IPS-20b (cell line): Measurements from ENCODE around the gene ARPC5.
"Not testable (repeated sequence)": the region's sequence is repeated elsewhere in the genome, so short reads cannot be mapped to it uniquely, and the experiment has no call there.

ENCODE experiments used
- H3K27ac ChIP-seq: one replicate; pipeline ENCODE4 v1.5.1; 2013; ENCODE audit warnings: low read length
- H3K27me3 ChIP-seq: 2 replicates; pipeline ENCODE4 v1.6.1; 2013; ENCODE audit warnings: mild to moderate bottlenecking, low read length, inconsistent platforms; ENCODE audit not compliant: insufficient read depth
- H3K36me3 ChIP-seq: 2 replicates; pipeline ENCODE4 v1.6.1; 2013; ENCODE audit warnings: low read depth, mild to moderate bottlenecking, inconsistent platforms, low read length, moderate library complexity; ENCODE audit not compliant: insufficient read depth
- H3K4me1 ChIP-seq: 2 replicates; pipeline ENCODE4 v1.6.1; 2013; ENCODE audit warnings: mild to moderate bottlenecking, control low read depth, inconsistent platforms, low read length, moderate library complexity; ENCODE audit not compliant: insufficient read depth
- H3K4me3 ChIP-seq: 2 replicates; pipeline ENCODE4 v1.5.1; 2013; ENCODE audit warnings: mild to moderate bottlenecking, low read length, inconsistent platforms
- H3K9ac ChIP-seq: 2 replicates; pipeline ENCODE4 v1.6.1; 2013; ENCODE audit warnings: low read depth, mild to moderate bottlenecking, inconsistent platforms, low read length, moderate library complexity
- H3K9me3 ChIP-seq: 2 replicates; pipeline ENCODE4 v1.6.1; 2013; ENCODE audit warnings: mild to moderate bottlenecking, low read depth, low read length, inconsistent platforms; ENCODE audit not compliant: insufficient read depth

The ARPC5 gene

GRCh38 chr1:183626236-183626635 is 9.3 kb downstream of the ARPC5 start:
- H3K27me3 ChIP-seq, H3K9me3 ChIP-seq, H3K4me1 ChIP-seq, H3K4me3 ChIP-seq, H3K27ac ChIP-seq, H3K9ac ChIP-seq: not testable (repeated sequence)
- H3K36me3 ChIP-seq = peaks cover 55% of the 10 kb centered on the region

DNA sequence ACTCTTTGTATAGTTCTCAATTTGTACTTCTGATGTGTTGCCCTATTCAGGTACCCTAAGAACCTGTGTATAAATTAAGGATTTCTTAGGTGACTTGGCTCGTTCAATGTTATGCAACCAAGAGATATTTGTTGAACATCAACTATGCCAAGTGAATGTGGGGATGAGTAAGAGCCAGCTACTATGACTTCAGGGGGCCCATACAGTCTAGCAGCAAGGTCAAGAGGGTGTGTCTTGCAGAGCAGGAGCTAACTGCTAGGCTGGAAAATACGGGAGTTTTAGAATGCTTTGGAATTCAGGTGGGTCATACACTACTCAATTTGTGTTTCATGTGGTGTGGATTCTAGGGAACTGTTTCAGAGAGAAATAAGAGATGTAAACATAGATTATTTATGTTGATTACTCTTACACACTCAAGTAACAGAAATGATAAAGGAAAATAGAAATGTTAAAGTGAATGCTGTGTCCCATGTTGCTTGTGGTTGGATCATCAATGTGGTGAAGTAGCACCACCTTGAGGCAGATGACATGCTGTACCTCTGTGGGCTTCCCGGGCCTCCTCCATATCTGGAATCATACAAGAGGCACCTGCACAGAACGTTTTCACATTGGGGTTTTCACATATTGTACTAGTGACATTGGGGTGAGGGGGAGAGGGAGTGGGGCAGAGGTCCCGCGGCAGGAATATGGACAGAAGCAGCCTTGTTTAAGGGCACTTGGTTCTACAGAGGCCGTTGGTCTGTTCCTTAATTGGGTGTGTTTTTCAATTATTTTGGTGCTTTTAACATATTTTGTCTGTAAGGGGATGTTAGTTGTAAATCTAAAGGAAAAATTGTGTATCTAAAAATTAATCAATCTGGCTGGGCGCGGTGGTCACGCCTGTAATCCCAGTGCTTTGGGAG is 12.4 kb downstream of the ARPC5 start:
- Histone ChIP-seq H3K27me3 (no peaks in the 10 kb centered on the region), H3K4me3 (no peak overlapping the region), H3K4me1 (peaks cover 13% of the 10 kb centered on the region), H3K27ac (no peak overlapping the region), H3K9ac (no peak overlapping the region), H3K9me3 (no peaks in the 10 kb centered on the region), H3K36me3 (peaks cover 27% of the 10 kb centered on the region)

- no peak overlapping the region for H3K27ac ChIP-seq
These were observed 13.6 kb downstream of the ARPC5 start for GRCh38 chr1:183622013-183622412.

GRCh38 chr1:183620311-183620710 is 15.3 kb downstream of the ARPC5 start:
- Histone ChIP-seq H3K9me3 (no peaks in the 10 kb centered on the region), H3K27ac (no peak overlapping the region), H3K36me3 (peaks cover 5% of the 10 kb centered on the region; the same call in 1 of the 2 replicates), H3K27me3 (no peaks in the 10 kb centered on the region), H3K4me3 (no peak overlapping the region), H3K9ac (no peak overlapping the region), H3K4me1 (peaks cover 13% of the 10 kb centered on the region)

More at GRCh38 chr1:183622013-183622412, 13.6 kb downstream of the ARPC5 start:
- no peaks in the 10 kb centered on the region for H3K27me3 ChIP-seq
- no peaks in the 10 kb centered on the region for H3K9me3 ChIP-seq
- no peak overlapping the region for H3K4me3 ChIP-seq
- peaks cover 18% of the 10 kb centered on the region; the same call in 1 of the 2 replicates for H3K36me3 ChIP-seq
- H3K9ac ChIP-seq = no peak overlapping the region
- peaks cover 13% of the 10 kb centered on the region for H3K4me1 ChIP-seq

GRCh38 chr1:183619781-183620180 is 15.8 kb downstream of the ARPC5 start:
- Histone ChIP-seq H3K4me3 (no peak overlapping the region), H3K27ac (no peak overlapping the region), H3K9me3 (no peaks in the 10 kb centered on the region), H3K4me1 (peaks cover 13% of the 10 kb centered on the region), H3K27me3 (no peaks in the 10 kb centered on the region), H3K36me3 (0 out of 2 replicates have a peak, but pooled peaks cover under 1% of the 10 kb centered on the region), H3K9ac (no peak overlapping the region)

- peaks cover 13% of the 10 kb centered on the region for H3K4me1 ChIP-seq
- H3K36me3 ChIP-seq, H3K27ac ChIP-seq, H3K9me3 ChIP-seq, H3K27me3 ChIP-seq, H3K9ac ChIP-seq, H3K4me3 ChIP-seq: not testable (repeated sequence)
These were observed 17.4 kb downstream of the ARPC5 start for GRCh38 chr1:183618202-183618601.

DNA sequence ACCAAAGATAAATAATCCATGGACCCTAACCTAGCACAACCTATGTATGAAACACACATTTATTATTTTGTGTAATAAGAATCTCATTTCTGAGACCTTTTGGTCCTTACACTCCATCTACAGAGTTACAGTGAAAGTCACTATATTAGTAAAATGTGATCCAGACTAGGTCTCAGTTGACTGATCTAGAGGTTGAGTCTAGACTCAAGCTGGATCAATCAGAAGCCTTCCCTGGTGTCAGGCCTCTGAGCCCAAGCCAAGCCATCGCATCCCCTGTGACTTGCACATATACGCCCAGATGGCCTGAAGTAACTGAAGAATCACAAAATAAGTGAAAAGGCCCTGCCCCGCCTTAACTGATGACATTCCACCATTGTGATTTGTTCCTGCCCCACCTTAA is 22.6 kb downstream of the ARPC5 start:
- H3K4me1 ChIP-seq, H3K9ac ChIP-seq, H3K27ac ChIP-seq, H3K9me3 ChIP-seq, H3K4me3 ChIP-seq, H3K27me3 ChIP-seq, H3K36me3 ChIP-seq: not testable (repeated sequence)

- no peaks in the 10 kb centered on the region for H3K36me3 ChIP-seq
- no peaks in the 10 kb centered on the region for H3K27me3 ChIP-seq
- no peaks in the 10 kb centered on the region for H3K4me1 ChIP-seq
- no peak overlapping the region for H3K4me3 ChIP-seq
- H3K9ac ChIP-seq = no peak overlapping the region
- no peak overlapping the region for H3K27ac ChIP-seq
- no peaks in the 10 kb centered on the region for H3K9me3 ChIP-seq
These were observed 23.2 kb downstream of the ARPC5 start for GRCh38 chr1:183612407-183612806.

DNA sequence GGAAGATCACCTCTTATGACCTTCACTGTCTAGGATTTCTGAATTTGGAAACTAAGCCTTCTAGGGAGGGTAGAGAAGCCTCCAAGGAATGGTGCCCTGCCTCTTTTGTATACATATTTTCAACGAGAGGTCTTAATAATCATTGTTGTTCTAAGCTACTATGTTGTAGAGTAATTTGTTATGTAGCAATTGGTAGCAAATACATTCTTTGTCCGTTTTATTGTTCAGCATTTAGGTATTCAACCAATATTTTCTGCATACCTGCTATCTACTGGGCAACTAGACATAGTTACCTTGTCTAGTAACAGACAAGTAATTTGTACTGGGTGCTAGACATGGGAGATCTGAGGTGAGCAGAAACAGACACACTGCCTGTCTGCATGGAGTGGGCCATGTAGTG is 24.6 kb downstream of the ARPC5 start:
- H3K4me3 ChIP-seq = no peak overlapping the region
- no peaks in the 10 kb centered on the region for H3K36me3 ChIP-seq
- no peak overlapping the region for H3K27ac ChIP-seq
- H3K27me3 ChIP-seq = no peaks in the 10 kb centered on the region
- H3K4me1 ChIP-seq = no peaks in the 10 kb centered on the region
- H3K9ac ChIP-seq = no peak overlapping the region
- H3K9me3 ChIP-seq = no peaks in the 10 kb centered on the region

- H3K9ac ChIP-seq = no peak overlapping the region
- no peak overlapping the region for H3K27ac ChIP-seq
- H3K9me3 ChIP-seq = no peaks in the 10 kb centered on the region
- H3K4me1 ChIP-seq = no peaks in the 10 kb centered on the region
- no peaks in the 10 kb centered on the region for H3K27me3 ChIP-seq
- no peaks in the 10 kb centered on the region for H3K36me3 ChIP-seq
- H3K4me3 ChIP-seq = no peak overlapping the region
These were observed 25.7 kb downstream of the ARPC5 start for GRCh38 chr1:183609759-183610452.

DNA sequence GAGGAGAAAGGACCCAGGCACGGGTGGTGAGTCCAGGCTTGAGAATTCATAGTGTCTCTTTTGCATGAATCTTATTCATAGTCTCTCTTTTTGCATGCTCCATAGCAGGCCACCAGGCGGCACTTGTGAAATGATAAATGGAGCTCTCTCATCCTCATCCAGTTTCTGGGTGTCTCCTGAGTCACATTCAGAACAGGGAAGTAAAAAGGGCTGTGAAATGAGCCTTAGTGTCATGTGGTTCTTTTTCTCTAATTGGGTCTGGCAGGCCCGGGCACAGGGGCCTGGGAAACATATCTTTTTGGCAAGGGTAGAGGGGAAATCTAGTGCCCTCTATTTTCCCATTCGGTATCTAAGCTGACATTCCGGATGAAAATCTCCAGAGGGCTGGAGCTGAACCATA is 26.3 kb downstream of the ARPC5 start:
- Histone ChIP-seq H3K9me3 (no peaks in the 10 kb centered on the region), H3K27me3 (no peaks in the 10 kb centered on the region), H3K4me1 (no peaks in the 10 kb centered on the region), H3K36me3 (no peaks in the 10 kb centered on the region), H3K27ac (no peak overlapping the region), H3K4me3 (no peak overlapping the region), H3K9ac (no peak overlapping the region)
